ENCODE measurements around the gene DMBT1.

DNA sequence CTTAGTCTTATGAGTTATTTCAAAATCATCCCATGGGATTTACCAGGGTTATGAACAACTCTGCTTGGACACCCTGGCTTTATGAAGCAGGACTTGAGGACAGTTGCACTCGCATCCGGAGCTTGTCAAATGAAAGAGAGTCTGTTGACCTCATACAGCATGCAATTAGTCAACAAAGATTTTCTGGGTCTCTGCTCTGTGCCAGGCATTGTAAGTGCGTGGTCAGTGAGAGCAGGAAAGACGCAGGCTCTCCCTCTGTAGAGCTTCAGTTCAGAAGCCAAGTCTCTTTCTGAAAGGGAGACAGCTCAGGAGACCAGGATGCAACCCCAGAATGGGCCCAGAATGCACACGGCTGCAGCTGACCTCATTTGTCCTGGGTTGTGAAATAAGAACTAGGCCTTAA is 45.5 kb upstream of the DMBT1 start:
- TF ChIP-seq, protein P1, sequence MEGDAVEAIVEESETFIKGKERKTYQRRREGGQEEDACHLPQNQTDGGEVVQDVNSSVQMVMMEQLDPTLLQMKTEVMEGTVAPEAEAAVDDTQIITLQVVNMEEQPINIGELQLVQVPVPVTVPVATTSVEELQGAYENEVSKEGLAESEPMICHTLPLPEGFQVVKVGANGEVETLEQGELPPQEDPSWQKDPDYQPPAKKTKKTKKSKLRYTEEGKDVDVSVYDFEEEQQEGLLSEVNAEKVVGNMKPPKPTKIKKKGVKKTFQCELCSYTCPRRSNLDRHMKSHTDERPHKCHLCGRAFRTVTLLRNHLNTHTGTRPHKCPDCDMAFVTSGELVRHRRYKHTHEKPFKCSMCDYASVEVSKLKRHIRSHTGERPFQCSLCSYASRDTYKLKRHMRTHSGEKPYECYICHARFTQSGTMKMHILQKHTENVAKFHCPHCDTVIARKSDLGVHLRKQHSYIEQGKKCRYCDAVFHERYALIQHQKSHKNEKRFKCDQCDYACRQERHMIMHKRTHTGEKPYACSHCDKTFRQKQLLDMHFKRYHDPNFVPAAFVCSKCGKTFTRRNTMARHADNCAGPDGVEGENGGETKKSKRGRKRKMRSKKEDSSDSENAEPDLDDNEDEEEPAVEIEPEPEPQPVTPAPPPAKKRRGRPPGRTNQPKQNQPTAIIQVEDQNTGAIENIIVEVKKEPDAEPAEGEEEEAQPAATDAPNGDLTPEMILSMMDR (IDR thresholded peaks at IDR 0.05) = no peak
- no peak for TF ChIP-seq POLR2A (IDR thresholded peaks at IDR 0.05)
